ENCODE measurements around the gene IFNA5.

IFNA5 gene

GRCh38 chr9:21305213-21305612 is at the start of gene IFNA5:
TSS of gene IFNA5 (minus strand) at chr9:21305313. CDS start at chr9:21305256, 57 bp downstream.
- no peaks in the 10 kb centered on the region for H3K4me1 ChIP-seq (ENCODE audit: control insufficient read depth in 1 of 2, insufficient read depth in 2 of 2, low read length in 2 of 2)

GRCh38 chr9:21350787-21351186 is 45.7 kb upstream of the IFNA5 start, which contains the start of gene IFNA6:
TSS of gene IFNA6 (minus strand) at chr9:21350887. CDS start at chr9:21350887, 0 bp downstream.
- Histone ChIP-seq H3K9me3 (ENCODE audit: control insufficient read depth in 1 of 2, low read length in 2 of 2) (no peaks in the 10 kb centered on the region), H3K4me1 (ENCODE audit: control insufficient read depth in 1 of 2, insufficient read depth in 2 of 2, low read length in 2 of 2) (no peaks in the 10 kb centered on the region), H3K27ac (ENCODE audit: low read length) (no peak within 1 kb of the TSS), H3K36me3 (ENCODE audit: control insufficient read depth in 1 of 2, insufficient read depth in 2 of 2, low read length in 2 of 2) (no peaks in the 10 kb centered on the region), H3K4me3 (ENCODE audit: low read depth in 1 of 2, low read length in 2 of 2) (no peak within 1 kb of the TSS), H3K27me3 (ENCODE audit: low read depth, low read length) (no peaks in the 10 kb centered on the region)

More at GRCh38 chr9:21305213-21305612, at the start of gene IFNA5:
- Histone ChIP-seq H3K4me3 (ENCODE audit: low read depth in 1 of 2, low read length in 2 of 2) (no peak within 1 kb of the TSS), H3K36me3 (ENCODE audit: control insufficient read depth in 1 of 2, insufficient read depth in 2 of 2, low read length in 2 of 2) (no peaks in the 10 kb centered on the region), H3K9me3 (ENCODE audit: control insufficient read depth in 1 of 2, low read length in 2 of 2) (no peaks in the 10 kb centered on the region), H3K27ac (ENCODE audit: low read length) (no peak within 1 kb of the TSS), H3K27me3 (ENCODE audit: low read depth, low read length) (no peaks in the 10 kb centered on the region)

- Histone ChIP-seq H3K9me3 (ENCODE audit: control insufficient read depth in 1 of 2, low read length in 2 of 2) (no peaks in the 10 kb centered on the region), H3K27me3 (ENCODE audit: low read depth, low read length) (no peaks in the 10 kb centered on the region), H3K4me3 (ENCODE audit: low read depth in 1 of 2, low read length in 2 of 2) (no peak overlapping the region), H3K27ac (ENCODE audit: low read length) (no peak overlapping the region), H3K4me1 (ENCODE audit: control insufficient read depth in 1 of 2, insufficient read depth in 2 of 2, low read length in 2 of 2) (no peaks in the 10 kb centered on the region), H3K36me3 (ENCODE audit: control insufficient read depth in 1 of 2, insufficient read depth in 2 of 2, low read length in 2 of 2) (no peaks in the 10 kb centered on the region)
These were observed 43.4 kb upstream of the IFNA5 start for GRCh38 chr9:21348430-21348970.

- Histone ChIP-seq H3K4me1 (ENCODE audit: control insufficient read depth in 1 of 2, insufficient read depth in 2 of 2, low read length in 2 of 2) (no peaks in the 10 kb centered on the region), H3K36me3 (ENCODE audit: control insufficient read depth in 1 of 2, insufficient read depth in 2 of 2, low read length in 2 of 2) (no peaks in the 10 kb centered on the region), H3K27ac (ENCODE audit: low read length) (no peak overlapping the region), H3K4me3 (ENCODE audit: low read depth in 1 of 2, low read length in 2 of 2) (no peak overlapping the region), H3K27me3 (ENCODE audit: low read depth, low read length) (no peaks in the 10 kb centered on the region), H3K9me3 (ENCODE audit: control insufficient read depth in 1 of 2, low read length in 2 of 2) (no peaks in the 10 kb centered on the region)
These were observed 35.6 kb upstream of the IFNA5 start for GRCh38 chr9:21340735-21341134.

- H3K27ac ChIP-seq (ENCODE audit: low read length), result no peak overlapping the region
- H3K27me3 ChIP-seq (ENCODE audit: low read depth, low read length), result no peaks in the 10 kb centered on the region
- peaks cover 15 to 27% of the 10 kb centered on the region in 2 donors for H3K4me1 ChIP-seq (ENCODE audit: control insufficient read depth in 1 of 2, insufficient read depth in 2 of 2, low read length in 2 of 2)
- peaks cover 0 to 3% of the 10 kb centered on the region in 2 donors for H3K36me3 ChIP-seq (ENCODE audit: control insufficient read depth in 1 of 2, insufficient read depth in 2 of 2, low read length in 2 of 2)
- no peaks in the 10 kb centered on the region for H3K9me3 ChIP-seq (ENCODE audit: control insufficient read depth in 1 of 2, low read length in 2 of 2)
- no peak overlapping the region for H3K4me3 ChIP-seq (ENCODE audit: low read depth in 1 of 2, low read length in 2 of 2)
These were observed 31.3 kb upstream of the IFNA5 start for GRCh38 chr9:21336457-21336856.

- Histone ChIP-seq H3K4me1 (ENCODE audit: control insufficient read depth in 1 of 2, insufficient read depth in 2 of 2, low read length in 2 of 2) (peaks cover 21 to 42% of the 10 kb centered on the region in 2 donors), H3K27ac (ENCODE audit: low read length) (peak within 1 kb of the TSS; percentile 95), H3K27me3 (ENCODE audit: low read depth, low read length) (no peaks in the 10 kb centered on the region), H3K4me3 (ENCODE audit: low read depth in 1 of 2, low read length in 2 of 2) (peak within 1 kb of the TSS; percentile 85 to 98), H3K9me3 (ENCODE audit: control insufficient read depth in 1 of 2, low read length in 2 of 2) (no peaks in the 10 kb centered on the region), H3K36me3 (ENCODE audit: control insufficient read depth in 1 of 2, insufficient read depth in 2 of 2, low read length in 2 of 2) (peaks cover 0 to 3% of the 10 kb centered on the region in 2 donors)
These were observed 29.9 kb upstream of the IFNA5 start, which contains the start of gene KLHL9 for GRCh38 chr9:21334701-21335632. TSS of gene KLHL9 (minus strand) at chr9:21335404. CDS start at chr9:21334859, 545 bp downstream.

GRCh38 chr9:21333226-21333625 is 28.1 kb upstream of the IFNA5 start:
- Histone ChIP-seq H3K4me3 (ENCODE audit: low read depth in 1 of 2, low read length in 2 of 2) (peak overlapping the region; percentile 85 to 98), H3K27ac (ENCODE audit: low read length) (no peak overlapping the region), H3K9me3 (ENCODE audit: control insufficient read depth in 1 of 2, low read length in 2 of 2) (no peaks in the 10 kb centered on the region), H3K27me3 (ENCODE audit: low read depth, low read length) (no peaks in the 10 kb centered on the region), H3K4me1 (ENCODE audit: control insufficient read depth in 1 of 2, insufficient read depth in 2 of 2, low read length in 2 of 2) (peaks cover 21 to 53% of the 10 kb centered on the region in 2 donors), H3K36me3 (ENCODE audit: control insufficient read depth in 1 of 2, insufficient read depth in 2 of 2, low read length in 2 of 2) (peaks cover 0 to 3% of the 10 kb centered on the region in 2 donors)

GRCh38 chr9:21331676-21332402 is 26.7 kb upstream of the IFNA5 start:
- no peak overlapping the region for H3K27ac ChIP-seq (ENCODE audit: low read length)
- H3K4me3 ChIP-seq (ENCODE audit: low read depth in 1 of 2, low read length in 2 of 2), result peak overlapping the region in 1 of 2 donors; percentile 85

GRCh38 chr9:21326526-21327139 is 21.5 kb upstream of the IFNA5 start:
- H3K36me3 ChIP-seq (ENCODE audit: control insufficient read depth in 1 of 2, insufficient read depth in 2 of 2, low read length in 2 of 2), result peaks cover 17 to 18% of the 10 kb centered on the region in 2 donors
- H3K27ac ChIP-seq (ENCODE audit: low read length), result no peak overlapping the region
- H3K4me3 ChIP-seq (ENCODE audit: low read depth in 1 of 2, low read length in 2 of 2), result no peak overlapping the region
- no peaks in the 10 kb centered on the region for H3K27me3 ChIP-seq (ENCODE audit: low read depth, low read length)
- peaks cover 20 to 43% of the 10 kb centered on the region in 2 donors for H3K4me1 ChIP-seq (ENCODE audit: control insufficient read depth in 1 of 2, insufficient read depth in 2 of 2, low read length in 2 of 2)
- H3K9me3 ChIP-seq (ENCODE audit: control insufficient read depth in 1 of 2, low read length in 2 of 2), result no peaks in the 10 kb centered on the region

More at GRCh38 chr9:21331676-21332402, 26.7 kb upstream of the IFNA5 start:
- no peaks in the 10 kb centered on the region for H3K27me3 ChIP-seq (ENCODE audit: low read depth, low read length)
- peaks cover 28 to 65% of the 10 kb centered on the region in 2 donors for H3K4me1 ChIP-seq (ENCODE audit: control insufficient read depth in 1 of 2, insufficient read depth in 2 of 2, low read length in 2 of 2)
- H3K9me3 ChIP-seq (ENCODE audit: control insufficient read depth in 1 of 2, low read length in 2 of 2), result no peaks in the 10 kb centered on the region
- peaks cover 0 to 3% of the 10 kb centered on the region in 2 donors for H3K36me3 ChIP-seq (ENCODE audit: control insufficient read depth in 1 of 2, insufficient read depth in 2 of 2, low read length in 2 of 2)

GRCh38 chr9:21324047-21324446 is 18.9 kb upstream of the IFNA5 start:
- Histone ChIP-seq H3K36me3 (ENCODE audit: control insufficient read depth in 1 of 2, insufficient read depth in 2 of 2, low read length in 2 of 2) (peaks cover 17 to 18% of the 10 kb centered on the region in 2 donors), H3K9me3 (ENCODE audit: control insufficient read depth in 1 of 2, low read length in 2 of 2) (no peaks in the 10 kb centered on the region), H3K4me3 (ENCODE audit: low read depth in 1 of 2, low read length in 2 of 2) (no peak overlapping the region), H3K27me3 (ENCODE audit: low read depth, low read length) (no peaks in the 10 kb centered on the region), H3K27ac (ENCODE audit: low read length) (no peak overlapping the region), H3K4me1 (ENCODE audit: control insufficient read depth in 1 of 2, insufficient read depth in 2 of 2, low read length in 2 of 2) (peaks cover 13 to 24% of the 10 kb centered on the region in 2 donors)

Data from muscle layer of duodenum (tissue), 2 donors.